ENCODE measurements around the gene RAD51B.

The RAD51B gene

DNA sequence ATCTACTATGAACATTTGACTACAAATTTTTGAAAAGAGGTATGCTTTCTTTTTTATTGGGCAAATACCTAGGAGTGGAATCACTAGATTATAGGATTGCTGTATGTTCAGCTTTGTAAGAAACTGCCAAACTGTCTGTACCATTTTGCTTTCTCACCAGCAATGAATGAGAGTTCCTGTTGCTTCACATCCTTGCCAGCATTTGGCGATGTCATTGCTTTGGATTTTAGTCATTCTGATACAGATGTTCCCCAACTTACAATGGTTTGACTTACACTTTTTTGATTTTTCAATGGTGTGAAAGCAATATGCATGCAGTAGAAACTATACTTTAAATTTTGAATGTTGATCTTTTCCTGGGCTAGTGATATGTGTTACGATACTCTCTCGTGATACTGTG, 328.7 kb downstream of the RAD51B start:
- H3K27ac ChIP-seq (replicated peaks), result no peak overlapping the region
- TF ChIP-seq POLR2AphosphoS5 (IDR thresholded peaks at IDR 0.05; ENCODE audit: low read depth), result no peak
- TF ChIP-seq SPI1 (IDR thresholded peaks at IDR 0.05; ENCODE audit: borderline replicate concordance, low read depth), result no peak
- TF ChIP-seq GABPA (IDR thresholded peaks at IDR 0.05; ENCODE audit: low read depth), result no peak
- TF ChIP-seq REST (IDR thresholded peaks at IDR 0.05; ENCODE audit: insufficient replicate concordance, low read depth), result no peak
- no peak overlapping the region for H3K4me3 ChIP-seq (replicated peaks; ENCODE audit: insufficient read depth, low read length)
- H3K27me3 ChIP-seq (ENCODE audit: insufficient read depth, poor library complexity, severe bottlenecking), result no peaks in the 10 kb centered on the region
- DNase-seq (ENCODE audit: low read depth in 1 of 2, low spot score in 1 of 2), result no peak

- no peak for TF ChIP-seq REST (IDR thresholded peaks at IDR 0.05; ENCODE audit: insufficient replicate concordance, low read depth)
- no peak for TF ChIP-seq POLR2AphosphoS5 (IDR thresholded peaks at IDR 0.05; ENCODE audit: low read depth)
- DNase-seq (ENCODE audit: low read depth in 1 of 2, low spot score in 1 of 2), result no peak
- no peak overlapping the region for H3K4me3 ChIP-seq (replicated peaks; ENCODE audit: insufficient read depth, low read length)
- no peaks in the 10 kb centered on the region for H3K27me3 ChIP-seq (ENCODE audit: insufficient read depth, poor library complexity, severe bottlenecking)
- no peak overlapping the region for H3K27ac ChIP-seq (replicated peaks)
Measured at GRCh38 chr14:68148763-68149162, 329.2 kb downstream of the RAD51B start.

- no peak for DNase-seq (ENCODE audit: low read depth in 1 of 2, low spot score in 1 of 2)
- Histone ChIP-seq H3K27me3 (ENCODE audit: insufficient read depth, poor library complexity, severe bottlenecking) (no peaks in the 10 kb centered on the region), H3K4me3 (replicated peaks; ENCODE audit: insufficient read depth, low read length) (no peak overlapping the region), H3K27ac (replicated peaks) (no peak overlapping the region)
- TF ChIP-seq POLR2AphosphoS5 (IDR thresholded peaks at IDR 0.05; ENCODE audit: low read depth), result no peak
Measured at GRCh38 chr14:68153275-68153674, 333.7 kb downstream of the RAD51B start.

GRCh38 chr14:68154275-68154674, 334.7 kb downstream of the RAD51B start:
- no peak overlapping the region for H3K27ac ChIP-seq (replicated peaks)
- TF ChIP-seq REST (IDR thresholded peaks at IDR 0.05; ENCODE audit: insufficient replicate concordance, low read depth) (no peak), POLR2AphosphoS5 (IDR thresholded peaks at IDR 0.05; ENCODE audit: low read depth) (no peak), GABPA (IDR thresholded peaks at IDR 0.05; ENCODE audit: low read depth) (no peak)
- no peaks in the 10 kb centered on the region for H3K27me3 ChIP-seq (ENCODE audit: insufficient read depth, poor library complexity, severe bottlenecking)
- no peak for DNase-seq (ENCODE audit: low read depth in 1 of 2, low spot score in 1 of 2)
- no peak overlapping the region for H3K4me3 ChIP-seq (replicated peaks; ENCODE audit: insufficient read depth, low read length)

- Histone ChIP-seq H3K27ac (replicated peaks) (no peak overlapping the region), H3K27me3 (ENCODE audit: insufficient read depth, poor library complexity, severe bottlenecking) (no peaks in the 10 kb centered on the region), H3K4me3 (replicated peaks; ENCODE audit: insufficient read depth, low read length) (no peak overlapping the region)
- no peak for DNase-seq (ENCODE audit: low read depth in 1 of 2, low spot score in 1 of 2)
- TF ChIP-seq SPI1 (IDR thresholded peaks at IDR 0.05; ENCODE audit: borderline replicate concordance, low read depth), result no peak
- TF ChIP-seq POLR2AphosphoS5 (IDR thresholded peaks at IDR 0.05; ENCODE audit: low read depth), result no peak
- no peak for TF ChIP-seq REST (IDR thresholded peaks at IDR 0.05; ENCODE audit: insufficient replicate concordance, low read depth)
- no peak for TF ChIP-seq CTCF (IDR thresholded peaks at IDR 0.05; ENCODE audit: insufficient read depth, low read length)
- TF ChIP-seq GABPA (IDR thresholded peaks at IDR 0.05; ENCODE audit: low read depth), result no peak
Measured at GRCh38 chr14:68157971-68158371, 338.4 kb downstream of the RAD51B start.

Data from HL-60 (cell line).